Upper lobe of right lung (tissue), 1 donor: Measurements from ENCODE around the gene TBC1D17. TPM values are rescaled to one million over a fixed set of nuclear protein-coding genes. Genes with fewer than 3 reads are reported as not detected.

Experiments
- ATAC-seq: fragments of 200-7000 bp; cut with Tn5 transposase; one replicate; pipeline ENCODE4 v1.9.1; 2020; ENCODE audit warnings: mild to moderate bottlenecking, moderate library complexity
- DNase-seq: peaks from one replicate; pipeline ENCODE4 v3.0.0-alpha.2; 2020
- H3K27ac ChIP-seq: fragments of 200-600 bp; one replicate; pipeline ENCODE4 v1.8.0; 2022
- H3K27me3 ChIP-seq: fragments of 200-600 bp; one replicate; pipeline ENCODE4 v1.8.0; 2022; ENCODE audit warnings: mild to moderate bottlenecking
- H3K36me3 ChIP-seq: fragments of 200-600 bp; one replicate; pipeline ENCODE4 v1.8.0; 2022
- H3K4me1 ChIP-seq: fragments of 200-600 bp; one replicate; pipeline ENCODE4 v1.8.0; 2022
- H3K4me3 ChIP-seq: fragments of 200-600 bp; one replicate; pipeline ENCODE4 v1.8.0; 2022; ENCODE audit warnings: mild to moderate bottlenecking
- H3K9me3 ChIP-seq: fragments of 200-600 bp; one replicate; pipeline ENCODE4 v1.8.0; 2022
- intact Hi-C: fragments of 100-400 bp; cut with DNase I; formaldehyde crosslinking; loops from one replicate; pipeline ENCODE4 v1.11.0; 2022
- total RNA-seq: library from RNA; stranded (reverse); fragmentation: NEBNext Ultra II Directional; extraction: Animal tissue kit (Norgen Biotek cat#: 25700); gene quantifications from one replicate; pipeline ENCODE4 v1.2.1, GENCODE V29; 2021
- TF ChIP-seq, protein P1 (sequence below): fragments of 200-600 bp; IDR thresholded peaks from one replicate; pipeline ENCODE4 v1.8.0; 2022; ENCODE audit warnings: antibody characterized with exemption
- donor health status: DM: no; HTN: yes; CAD: no; lungs with severe emphysema.

TBC1D17 gene
- total RNA-seq, 1 donor from 2014 or later: 57.1 TPM

DNA sequence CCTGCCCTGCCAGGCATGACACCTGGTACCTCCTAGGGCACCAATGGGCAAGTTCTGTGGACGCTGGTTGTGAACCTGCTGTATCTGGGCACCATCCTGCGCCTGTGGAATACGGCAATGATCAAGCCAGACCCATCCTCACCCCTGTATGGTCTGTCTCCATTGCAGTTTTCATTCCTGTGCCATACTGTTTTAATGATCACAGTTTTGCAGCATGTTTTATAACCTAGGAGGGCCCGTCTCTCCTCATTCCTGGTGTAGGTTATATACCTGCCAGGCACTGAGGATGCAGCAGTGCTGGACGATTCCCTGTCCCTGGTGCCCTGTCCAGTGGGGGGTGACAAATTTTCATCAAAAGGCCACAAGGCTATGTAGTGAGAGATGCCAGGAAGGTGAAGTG, 5.6 kb downstream of the TBC1D17 start:
- Histone ChIP-seq H3K4me1 (peaks cover 14% of the 10 kb centered on the region), H3K9me3 (no peaks in the 10 kb centered on the region), H3K27me3 (no peaks in the 10 kb centered on the region), H3K36me3 (peaks cover 72% of the 10 kb centered on the region), H3K27ac (no peak overlapping the region), H3K4me3 (no peak overlapping the region)
- intact Hi-C loops: no loop called here
- DNase-seq: no peak
- ATAC-seq: no peak
- TF ChIP-seq, protein P1, sequence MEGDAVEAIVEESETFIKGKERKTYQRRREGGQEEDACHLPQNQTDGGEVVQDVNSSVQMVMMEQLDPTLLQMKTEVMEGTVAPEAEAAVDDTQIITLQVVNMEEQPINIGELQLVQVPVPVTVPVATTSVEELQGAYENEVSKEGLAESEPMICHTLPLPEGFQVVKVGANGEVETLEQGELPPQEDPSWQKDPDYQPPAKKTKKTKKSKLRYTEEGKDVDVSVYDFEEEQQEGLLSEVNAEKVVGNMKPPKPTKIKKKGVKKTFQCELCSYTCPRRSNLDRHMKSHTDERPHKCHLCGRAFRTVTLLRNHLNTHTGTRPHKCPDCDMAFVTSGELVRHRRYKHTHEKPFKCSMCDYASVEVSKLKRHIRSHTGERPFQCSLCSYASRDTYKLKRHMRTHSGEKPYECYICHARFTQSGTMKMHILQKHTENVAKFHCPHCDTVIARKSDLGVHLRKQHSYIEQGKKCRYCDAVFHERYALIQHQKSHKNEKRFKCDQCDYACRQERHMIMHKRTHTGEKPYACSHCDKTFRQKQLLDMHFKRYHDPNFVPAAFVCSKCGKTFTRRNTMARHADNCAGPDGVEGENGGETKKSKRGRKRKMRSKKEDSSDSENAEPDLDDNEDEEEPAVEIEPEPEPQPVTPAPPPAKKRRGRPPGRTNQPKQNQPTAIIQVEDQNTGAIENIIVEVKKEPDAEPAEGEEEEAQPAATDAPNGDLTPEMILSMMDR: no peak

DNA sequence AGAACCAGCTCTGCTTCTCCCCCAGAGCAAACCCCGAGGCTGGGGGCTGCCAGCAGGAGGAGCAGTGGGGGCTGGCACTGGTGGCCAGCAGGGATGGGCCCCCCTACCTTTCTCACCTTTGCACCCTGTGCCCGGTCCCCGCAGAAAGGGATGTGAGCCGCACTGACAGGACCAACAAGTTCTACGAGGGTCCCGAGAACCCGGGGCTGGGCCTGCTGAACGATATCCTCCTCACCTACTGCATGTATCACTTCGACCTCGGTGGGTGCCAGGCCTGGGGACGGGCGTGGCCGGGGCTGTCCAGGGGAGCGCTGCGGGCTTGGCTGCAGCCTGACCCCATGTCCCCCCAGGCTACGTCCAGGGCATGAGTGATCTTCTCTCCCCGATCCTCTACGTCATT, 6.6 kb downstream of the TBC1D17 start:
- DNase-seq (no peak), ATAC-seq (no peak)
- Histone ChIP-seq H3K27me3 (no peaks in the 10 kb centered on the region), H3K36me3 (peaks cover 67% of the 10 kb centered on the region), H3K4me3 (no peak overlapping the region), H3K4me1 (peaks cover 4% of the 10 kb centered on the region), H3K27ac (no peak overlapping the region), H3K9me3 (no peaks in the 10 kb centered on the region)
- intact Hi-C loops: no loop called here
- TF ChIP-seq, protein P1: no peak

DNA sequence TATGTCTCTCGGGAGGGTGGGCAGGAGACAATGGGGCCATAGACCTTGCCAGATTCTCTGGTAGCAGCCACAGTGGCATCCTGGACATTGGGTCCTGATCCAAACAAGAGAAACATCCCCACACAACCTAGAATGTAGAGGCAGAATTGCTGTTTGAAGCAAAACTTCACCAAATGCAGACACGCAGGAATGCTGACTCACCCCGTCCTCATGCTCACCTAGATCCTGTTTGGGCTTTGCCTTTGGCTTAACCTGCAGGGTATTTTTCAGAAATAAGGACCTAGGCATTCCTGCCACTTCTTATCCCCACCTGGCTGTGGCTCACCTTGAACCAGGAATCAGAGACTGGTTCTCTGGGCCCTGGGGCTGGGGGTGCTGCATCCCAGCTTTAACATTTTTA, 7.3 kb downstream of the TBC1D17 start:
- Histone ChIP-seq H3K9me3 (no peaks in the 10 kb centered on the region), H3K4me1 (no peaks in the 10 kb centered on the region), H3K4me3 (no peak overlapping the region), H3K27me3 (no peaks in the 10 kb centered on the region), H3K27ac (no peak overlapping the region), H3K36me3 (peaks cover 61% of the 10 kb centered on the region)
- intact Hi-C loops: no loop called here
- no peak for DNase-seq
- ATAC-seq: no peak
- TF ChIP-seq, protein P1: no peak

DNA sequence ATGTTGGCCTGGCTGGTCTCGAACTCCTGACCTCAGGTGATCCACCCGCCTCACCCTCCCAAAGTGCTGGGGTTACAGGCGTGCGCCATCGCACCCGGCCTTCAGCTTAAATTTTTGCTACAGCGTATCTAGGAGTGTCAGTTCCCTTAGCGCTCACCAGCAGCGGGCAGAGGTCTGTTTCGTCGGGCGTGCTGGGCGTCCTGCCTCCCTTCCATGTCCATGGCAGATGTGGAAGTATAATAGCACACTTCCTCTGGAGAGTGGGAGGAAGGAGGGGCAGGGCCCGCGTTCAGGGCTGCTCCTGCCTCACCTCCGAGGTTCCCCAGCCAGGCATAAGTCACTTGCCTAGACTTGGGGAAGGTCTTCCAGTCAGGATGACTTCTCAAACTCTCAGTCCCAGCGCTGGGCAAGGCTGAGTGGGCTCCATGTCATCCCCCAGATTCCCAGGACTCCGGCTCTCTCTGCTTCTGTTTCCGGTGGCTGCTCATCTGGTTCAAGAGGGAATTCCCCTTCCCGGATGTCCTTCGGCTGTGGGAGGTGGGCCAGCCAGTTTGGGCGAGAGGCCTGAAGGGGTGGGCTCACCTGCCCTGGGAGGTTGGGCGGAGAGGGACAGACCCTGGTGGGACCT, 9.6 kb downstream of the TBC1D17 start:
- no peak overlapping the region for H3K4me3 ChIP-seq
- H3K36me3 ChIP-seq: peaks cover 37% of the 10 kb centered on the region
- no peak overlapping the region for H3K27ac ChIP-seq
- no peaks in the 10 kb centered on the region for H3K27me3 ChIP-seq
- ATAC-seq (no peak), DNase-seq (no peak)
- H3K9me3 ChIP-seq: no peaks in the 10 kb centered on the region
- intact Hi-C loops: no loop called here
- TF ChIP-seq, protein P1: no peak
- H3K4me1 ChIP-seq: peaks cover 7% of the 10 kb centered on the region

DNA sequence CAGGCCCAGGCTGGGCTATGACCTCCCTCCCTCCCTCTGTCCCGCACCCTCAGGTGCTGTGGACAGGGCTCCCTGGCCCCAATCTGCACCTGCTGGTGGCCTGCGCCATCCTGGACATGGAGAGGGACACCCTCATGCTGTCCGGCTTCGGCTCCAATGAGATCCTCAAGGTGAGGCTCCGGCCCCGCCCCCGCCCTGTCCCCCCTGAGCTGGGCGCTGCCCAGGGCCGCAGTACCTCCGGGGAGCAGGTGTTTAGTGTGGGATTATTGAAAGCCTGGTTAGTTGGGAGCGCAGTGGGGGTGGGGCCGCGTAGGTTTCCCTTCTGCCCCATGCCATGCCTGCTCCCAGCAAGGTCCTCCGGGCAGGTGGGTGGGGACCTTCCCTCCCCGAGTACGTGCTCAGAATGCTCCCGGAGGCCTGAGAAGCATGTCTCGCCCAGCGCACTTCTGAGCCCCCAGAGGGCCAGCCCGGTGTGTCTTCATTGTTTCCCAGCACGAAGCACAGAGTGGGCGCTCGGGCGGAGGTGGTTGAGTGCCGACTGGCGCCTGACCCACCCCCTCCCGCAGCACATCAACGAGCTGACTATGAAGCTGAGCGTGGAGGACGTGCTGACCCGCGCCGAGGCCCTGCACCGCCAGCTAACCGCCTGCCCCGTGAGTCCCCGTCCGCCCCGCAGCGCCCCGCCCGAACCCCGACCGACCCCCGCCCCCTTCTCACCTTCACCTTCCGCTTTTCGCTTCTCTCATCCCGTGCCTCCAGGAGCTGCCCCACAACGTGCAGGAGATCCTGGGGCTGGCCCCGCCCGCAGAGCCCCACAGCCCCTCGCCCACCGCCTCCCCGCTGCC, 10.4 kb downstream of the TBC1D17 start:
- intact Hi-C loops: no loop called here
- H3K36me3 ChIP-seq: peaks cover 30% of the 10 kb centered on the region
- H3K27me3 ChIP-seq: no peaks in the 10 kb centered on the region
- ATAC-seq (no peak), DNase-seq (peak; percentile 64)
- TF ChIP-seq, protein P1: no peak
- H3K4me1 ChIP-seq: peaks cover 7% of the 10 kb centered on the region
- no peaks in the 10 kb centered on the region for H3K9me3 ChIP-seq
- no peak overlapping the region for H3K4me3 ChIP-seq
- H3K27ac ChIP-seq: no peak overlapping the region
